DND-41 (cell line): ENCODE measurements around the gene NUAK2.

Experiments used
- ATAC-seq: fragments of 200-7000 bp; cut with Tn5 transposase; 3 replicates; pipeline ENCODE4 v1.9.1; 2021; ENCODE audit warnings: low read depth; ENCODE audit not compliant: insufficient read depth
- DNase-seq: peaks from one replicate; pipeline ENCODE4 v3.0.0-alpha.2; 2020
- H2AFZ ChIP-seq: 2 replicates; pipeline ENCODE4 v1.6.0; 2012; ENCODE audit warnings: low read depth, low read length
- H3K27ac ChIP-seq: 2 replicates; pipeline ENCODE4 v1.5.1; 2012; ENCODE audit warnings: low read length, inconsistent platforms
- H3K27me3 ChIP-seq: fragments of 200-600 bp; sonication (generic); 2 replicates; pipeline ENCODE4 v1.6.0; 2012; ENCODE audit warnings: low read length, mild to moderate bottlenecking, inconsistent platforms; ENCODE audit not compliant: insufficient read depth, poor library complexity
- H3K36me3 ChIP-seq: 2 replicates; pipeline ENCODE4 v1.5.1; 2012; ENCODE audit warnings: low read length, inconsistent platforms; ENCODE audit not compliant: insufficient read depth
- H3K4me1 ChIP-seq: 2 replicates; pipeline ENCODE4 v1.5.1; 2012; ENCODE audit warnings: mild to moderate bottlenecking, low read length; ENCODE audit not compliant: insufficient read depth
- H3K4me2 ChIP-seq: 2 replicates; pipeline ENCODE4 v1.6.0; 2012; ENCODE audit warnings: mild to moderate bottlenecking, moderate library complexity, low read length, inconsistent platforms; ENCODE audit not compliant: insufficient read depth
- H3K4me3 ChIP-seq, 2 experiments: fragments of 200-600 bp in 1 of 2; shearing (Covaris generic) in 1 of 2; 2 replicates each; pipeline ENCODE4 v1.5.1; 2012 to 2016; ENCODE audit warnings: inconsistent platforms in 2 of 2, low read length in 2 of 2, mild to moderate bottlenecking in 2 of 2, low read depth in 1 of 2, moderate library complexity in 1 of 2
- H3K79me2 ChIP-seq: 2 replicates; pipeline ENCODE4 v1.6.0; 2012; ENCODE audit warnings: low read length, inconsistent platforms; ENCODE audit not compliant: insufficient read depth
- H3K9ac ChIP-seq: 2 replicates; pipeline ENCODE4 v1.6.0; 2012; ENCODE audit warnings: low read depth, mild to moderate bottlenecking, inconsistent platforms, low read length, moderate library complexity
- H3K9me3 ChIP-seq: 2 replicates; pipeline ENCODE4 v1.5.1; 2012; ENCODE audit warnings: low read length, moderate library complexity, mild to moderate bottlenecking, inconsistent platforms; ENCODE audit not compliant: insufficient read depth, severe bottlenecking
- H4K20me1 ChIP-seq: 2 replicates; pipeline ENCODE4 v1.6.0; 2012; ENCODE audit warnings: low read length; ENCODE audit not compliant: insufficient read depth
- EZH2 ChIP-seq: IDR thresholded peaks from 3 replicates; pipeline ENCODE4 v1.6.1; 2012; ENCODE audit warnings: borderline replicate concordance, low read depth, mild to moderate bottlenecking, moderate library complexity, low read length, inconsistent platforms; ENCODE audit not compliant: severe bottlenecking
- TF ChIP-seq, protein P1 (sequence below): IDR thresholded peaks from 2 replicates; pipeline ENCODE4 v1.5.1; 2012; ENCODE audit warnings: borderline replicate concordance, low read length, moderate library complexity, mild to moderate bottlenecking; ENCODE audit not compliant: poor library complexity, severe bottlenecking; ENCODE audit errors: extremely low read depth

NUAK2 gene

GRCh38 chr1:205338011-205338410, 16.5 kb upstream of the NUAK2 start:
- Histone ChIP-seq H4K20me1 (peaks cover 4% of the 10 kb centered on the region), H3K4me2 (no peak overlapping the region), H3K4me1 (no peaks in the 10 kb centered on the region), H3K9me3 (no peaks in the 10 kb centered on the region), H2AFZ (no peak overlapping the region), H3K4me3 (no peak overlapping the region), H3K9ac (no peak overlapping the region), H3K27ac (no peak overlapping the region), H3K36me3 (no peaks in the 10 kb centered on the region), H3K27me3 (peaks cover 20% of the 10 kb centered on the region), H3K79me2 (no peaks in the 10 kb centered on the region)
- no peak for DNase-seq
- TF ChIP-seq EZH2: no peak
- TF ChIP-seq, protein P1, sequence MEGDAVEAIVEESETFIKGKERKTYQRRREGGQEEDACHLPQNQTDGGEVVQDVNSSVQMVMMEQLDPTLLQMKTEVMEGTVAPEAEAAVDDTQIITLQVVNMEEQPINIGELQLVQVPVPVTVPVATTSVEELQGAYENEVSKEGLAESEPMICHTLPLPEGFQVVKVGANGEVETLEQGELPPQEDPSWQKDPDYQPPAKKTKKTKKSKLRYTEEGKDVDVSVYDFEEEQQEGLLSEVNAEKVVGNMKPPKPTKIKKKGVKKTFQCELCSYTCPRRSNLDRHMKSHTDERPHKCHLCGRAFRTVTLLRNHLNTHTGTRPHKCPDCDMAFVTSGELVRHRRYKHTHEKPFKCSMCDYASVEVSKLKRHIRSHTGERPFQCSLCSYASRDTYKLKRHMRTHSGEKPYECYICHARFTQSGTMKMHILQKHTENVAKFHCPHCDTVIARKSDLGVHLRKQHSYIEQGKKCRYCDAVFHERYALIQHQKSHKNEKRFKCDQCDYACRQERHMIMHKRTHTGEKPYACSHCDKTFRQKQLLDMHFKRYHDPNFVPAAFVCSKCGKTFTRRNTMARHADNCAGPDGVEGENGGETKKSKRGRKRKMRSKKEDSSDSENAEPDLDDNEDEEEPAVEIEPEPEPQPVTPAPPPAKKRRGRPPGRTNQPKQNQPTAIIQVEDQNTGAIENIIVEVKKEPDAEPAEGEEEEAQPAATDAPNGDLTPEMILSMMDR: no peak
- ATAC-seq: no peak

GRCh38 chr1:205337481-205337880, 15.9 kb upstream of the NUAK2 start:
- Histone ChIP-seq H3K27me3 (peaks cover 20% of the 10 kb centered on the region), H3K36me3 (no peaks in the 10 kb centered on the region), H3K27ac (no peak overlapping the region)

DNA sequence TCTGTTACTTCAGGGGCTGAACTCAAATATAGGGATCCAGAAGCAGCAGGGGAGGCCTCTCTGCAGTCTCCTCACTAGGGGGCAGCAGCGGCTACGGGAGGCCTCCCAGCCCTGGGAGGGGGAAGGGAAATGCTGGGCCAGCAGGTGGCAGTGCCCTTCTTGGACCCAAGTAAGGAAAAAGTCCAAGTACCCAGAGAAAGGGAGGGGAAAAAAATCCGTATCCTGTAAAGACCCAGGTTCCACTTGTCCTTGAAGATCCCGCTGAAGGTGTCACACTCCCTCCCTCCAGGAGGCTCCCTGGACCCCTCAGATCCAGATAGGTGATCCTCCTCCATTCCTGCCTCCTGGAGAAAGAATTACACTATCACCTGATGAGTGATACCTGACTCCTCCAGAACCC, 14.1 kb upstream of the NUAK2 start:
- no peak for TF ChIP-seq EZH2
- TF ChIP-seq, protein P1: peak; percentile 97
- H2AFZ ChIP-seq: no peak overlapping the region
- no peak overlapping the region for H3K4me3 ChIP-seq
- no peaks in the 10 kb centered on the region for H3K9me3 ChIP-seq
- peaks cover 6% of the 10 kb centered on the region for H4K20me1 ChIP-seq
- H3K4me1 ChIP-seq: no peaks in the 10 kb centered on the region
- H3K27me3 ChIP-seq: peaks cover 33% of the 10 kb centered on the region
- peak; percentile 75 for DNase-seq
- H3K9ac ChIP-seq: no peak overlapping the region
- no peak overlapping the region for H3K4me2 ChIP-seq
- H3K36me3 ChIP-seq: no peaks in the 10 kb centered on the region
- H3K27ac ChIP-seq: no peak overlapping the region
- ATAC-seq: peak; percentile 95
- no peaks in the 10 kb centered on the region for H3K79me2 ChIP-seq

More at GRCh38 chr1:205337481-205337880, 15.9 kb upstream of the NUAK2 start:
- ATAC-seq (no peak), DNase-seq (no peak)
- Histone ChIP-seq H3K4me1 (no peaks in the 10 kb centered on the region), H2AFZ (no peak overlapping the region), H3K9ac (no peak overlapping the region), H3K4me2 (no peak overlapping the region), H3K79me2 (no peaks in the 10 kb centered on the region), H3K9me3 (no peaks in the 10 kb centered on the region), H3K4me3 (no peak overlapping the region), H4K20me1 (peaks cover 2% of the 10 kb centered on the region)
- TF ChIP-seq, protein P1: no peak
- TF ChIP-seq EZH2: no peak
